ENCODE measurements around the gene ROPN1B. TPM values are rescaled to one million over a fixed set of nuclear protein-coding genes. Genes with fewer than 3 reads are reported as not detected.

Gene ROPN1B
- total and polyA plus RNA-seq, 5 donors = 2.0 to 4.8 (median 3.7) TPM

DNA sequence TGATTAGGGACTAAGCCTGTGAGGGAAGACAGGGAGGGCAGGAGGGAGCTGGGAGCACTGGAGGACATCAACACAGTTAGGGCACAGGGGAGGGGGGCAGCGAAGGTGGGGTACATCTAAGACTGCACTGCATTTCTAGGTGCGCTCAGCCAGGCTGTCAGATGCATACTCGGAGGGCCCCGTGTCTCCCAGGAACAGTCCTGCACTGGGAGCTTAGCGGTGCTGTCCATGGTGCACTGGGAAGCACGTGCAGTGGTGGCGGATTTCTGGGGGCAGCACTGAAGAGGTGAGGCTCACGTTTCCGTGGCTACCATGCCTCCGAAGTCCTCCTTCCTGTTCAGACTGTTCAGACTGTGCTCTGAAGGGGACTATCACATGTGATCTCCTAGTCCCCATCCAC is 54.4 kb downstream of the ROPN1B start:
- H3K4me1 ChIP-seq (ENCODE audit: control insufficient read depth, insufficient read depth, low read length) = no peaks in the 10 kb centered on the region
- no peaks in the 10 kb centered on the region for H3K9me3 ChIP-seq (ENCODE audit: control insufficient read depth, low read length)
- no peak for DNase-seq
- 67% methylated on average over 10 of the region's 10 CpGs for WGBS
- no peak for ATAC-seq
- intact Hi-C loops (cut with DNase I) = no loop called here
- H3K27me3 ChIP-seq (ENCODE audit: control insufficient read depth, insufficient read depth) = no peaks in the 10 kb centered on the region
- no peak overlapping the region for H3K27ac ChIP-seq (ENCODE audit: low read length)
- H3K4me3 ChIP-seq (ENCODE audit: low read length) = no peak overlapping the region

DNA sequence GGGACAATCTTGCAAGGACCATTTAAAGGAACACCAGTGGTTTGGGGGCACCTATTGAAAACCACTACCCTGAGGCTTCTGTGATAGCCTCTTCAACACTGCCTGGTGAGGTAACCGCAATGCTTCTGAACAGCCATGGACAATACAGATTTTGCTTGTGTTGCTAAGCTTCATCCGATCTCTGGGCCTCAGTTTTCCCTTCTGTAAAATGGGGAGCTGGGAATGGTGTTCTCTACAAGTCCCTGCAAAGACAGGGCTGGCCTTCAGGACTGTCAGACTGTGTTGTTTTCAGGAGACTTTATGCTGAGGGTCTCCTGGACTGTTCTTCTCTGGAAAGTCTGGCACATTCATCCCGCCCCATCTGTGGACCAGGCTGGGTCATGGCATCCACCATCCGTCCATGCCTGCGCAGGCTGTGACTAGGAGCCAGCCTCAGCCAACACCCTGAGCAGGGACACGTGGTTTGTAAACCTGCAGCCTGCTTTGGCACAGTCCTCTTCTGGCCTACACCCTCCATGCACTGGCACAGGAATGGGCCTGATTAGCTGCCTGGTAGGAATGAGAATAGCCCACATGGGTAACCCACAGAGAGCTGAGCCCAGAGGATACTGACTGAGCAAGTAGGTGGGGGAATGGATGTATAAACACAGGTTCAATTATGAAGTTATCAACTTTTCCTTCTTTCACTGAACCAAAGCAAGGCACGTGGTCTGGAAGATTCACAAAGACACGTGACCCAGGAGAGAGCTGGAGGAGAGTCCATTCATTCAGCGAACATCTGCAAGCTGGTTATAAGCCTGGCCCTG is 55.3 kb downstream of the ROPN1B start:
- intact Hi-C loops (cut with DNase I) = no loop called here
- no peak overlapping the region for H3K27ac ChIP-seq (ENCODE audit: low read length)
- no peaks in the 10 kb centered on the region for H3K9me3 ChIP-seq (ENCODE audit: control insufficient read depth, low read length)
- no peaks in the 10 kb centered on the region for H3K4me1 ChIP-seq (ENCODE audit: control insufficient read depth, insufficient read depth, low read length)
- ATAC-seq (no peak), DNase-seq (no peak)
- H3K27me3 ChIP-seq (ENCODE audit: control insufficient read depth, insufficient read depth) = no peaks in the 10 kb centered on the region
- 95% methylated on average over 9 of the region's 9 CpGs for WGBS
- H3K4me3 ChIP-seq (ENCODE audit: low read length) = no peak overlapping the region

DNA sequence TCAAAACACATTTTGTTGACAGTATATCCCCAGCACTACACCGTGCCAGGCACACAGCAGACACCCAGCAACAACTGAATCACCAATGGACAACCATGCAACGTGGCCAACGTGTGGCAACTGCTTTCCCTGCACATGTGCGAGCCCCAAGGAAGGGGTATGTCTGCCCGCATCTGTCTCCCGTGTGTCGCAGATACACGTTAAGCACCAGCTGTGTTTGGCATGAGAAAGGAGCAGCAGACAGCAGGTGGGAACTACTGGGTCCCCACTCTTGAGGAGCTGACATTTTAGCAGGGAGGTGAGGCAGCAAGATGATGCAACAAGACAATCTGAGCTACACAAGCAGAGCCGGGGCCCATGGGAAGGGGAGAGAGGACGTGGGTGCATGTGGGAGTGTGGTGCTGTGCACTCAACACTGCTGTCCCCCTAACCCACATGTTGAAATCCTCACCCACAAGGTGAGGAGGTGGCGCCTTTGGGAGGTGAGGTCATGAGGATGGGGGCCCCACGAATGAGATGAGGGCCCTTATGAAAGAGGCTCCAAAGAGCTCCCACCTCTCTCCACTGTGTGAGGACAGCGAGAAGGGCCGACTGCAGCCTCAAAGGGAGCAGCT is 56.2 kb downstream of the ROPN1B start:
- H3K4me1 ChIP-seq (ENCODE audit: control insufficient read depth, insufficient read depth, low read length) = no peaks in the 10 kb centered on the region
- H3K27me3 ChIP-seq (ENCODE audit: control insufficient read depth, insufficient read depth) = no peaks in the 10 kb centered on the region
- no peak overlapping the region for H3K27ac ChIP-seq (ENCODE audit: low read length)
- WGBS = 92% methylated on average over 14 of the region's 14 CpGs
- H3K4me3 ChIP-seq (ENCODE audit: low read length) = no peak overlapping the region
- no peak for ATAC-seq
- no peak for DNase-seq
- H3K9me3 ChIP-seq (ENCODE audit: control insufficient read depth, low read length) = no peaks in the 10 kb centered on the region
- intact Hi-C loops (cut with DNase I) = no loop called here

DNA sequence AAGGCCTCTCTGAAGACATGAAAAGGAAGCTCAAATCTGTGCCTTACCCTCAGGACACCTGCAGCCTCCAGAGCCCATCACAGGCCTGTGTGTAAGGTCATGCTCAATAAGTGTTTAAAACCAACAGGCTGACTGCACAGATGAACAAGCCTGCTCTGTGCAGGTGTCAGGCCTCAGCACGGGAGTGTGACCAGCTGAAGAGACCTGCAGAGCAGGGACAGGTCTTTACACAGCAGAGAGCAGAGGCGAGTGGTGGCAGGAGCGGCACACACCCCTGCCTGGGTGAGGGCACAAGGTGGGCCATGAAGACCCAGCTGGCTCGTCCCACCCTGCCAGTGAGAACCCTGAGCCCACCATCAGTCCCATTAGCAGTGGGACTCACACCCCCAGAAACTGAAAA is 56.9 kb downstream of the ROPN1B start:
- Histone ChIP-seq H3K27ac (ENCODE audit: low read length) (no peak overlapping the region), H3K27me3 (ENCODE audit: control insufficient read depth, insufficient read depth) (no peaks in the 10 kb centered on the region), H3K4me1 (ENCODE audit: control insufficient read depth, insufficient read depth, low read length) (no peaks in the 10 kb centered on the region), H3K9me3 (ENCODE audit: control insufficient read depth, low read length) (no peaks in the 10 kb centered on the region), H3K4me3 (ENCODE audit: low read length) (no peak overlapping the region)
- intact Hi-C loops (cut with DNase I) = no loop called here
- no peak for ATAC-seq
- DNase-seq = no peak
- 96% methylated on average over 4 of the region's 4 CpGs for WGBS

- WGBS = 91% methylated on average over 11 of the region's 11 CpGs
- DNase-seq (no peak), ATAC-seq (no peak)
- no peaks in the 10 kb centered on the region for H3K4me1 ChIP-seq (ENCODE audit: control insufficient read depth, insufficient read depth, low read length)
- H3K4me3 ChIP-seq (ENCODE audit: low read length) = no peak overlapping the region
- intact Hi-C loops (cut with DNase I) = no loop called here
- no peaks in the 10 kb centered on the region for H3K27me3 ChIP-seq (ENCODE audit: control insufficient read depth, insufficient read depth)
- no peaks in the 10 kb centered on the region for H3K9me3 ChIP-seq (ENCODE audit: control insufficient read depth, low read length)
- H3K27ac ChIP-seq (ENCODE audit: low read length) = no peak overlapping the region
These were observed 57.3 kb downstream of the ROPN1B start for GRCh38 chr3:126026277-126026751.

DNA sequence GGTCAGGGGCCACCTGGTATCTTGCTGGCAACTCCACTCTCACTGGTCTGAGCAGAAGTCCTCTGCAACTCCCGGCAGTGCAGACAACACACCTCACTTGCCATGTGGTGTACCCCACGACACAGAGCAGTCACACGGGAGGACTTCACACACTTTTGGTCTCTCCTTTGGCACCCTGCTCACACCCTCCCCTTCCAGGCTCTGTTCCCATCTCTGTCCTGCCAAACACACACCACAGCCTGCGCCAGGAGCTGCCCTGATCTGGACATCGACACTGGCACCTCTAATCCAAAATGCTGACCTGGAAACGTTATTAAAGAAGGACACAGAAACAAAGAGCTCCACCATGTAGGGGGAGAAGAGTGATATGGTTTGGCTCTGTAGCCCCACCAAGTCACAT is 57.8 kb downstream of the ROPN1B start:
- Histone ChIP-seq H3K27ac (ENCODE audit: low read length) (no peak overlapping the region), H3K4me3 (ENCODE audit: low read length) (no peak overlapping the region), H3K27me3 (ENCODE audit: control insufficient read depth, insufficient read depth) (no peaks in the 10 kb centered on the region), H3K9me3 (ENCODE audit: control insufficient read depth, low read length) (no peaks in the 10 kb centered on the region), H3K4me1 (ENCODE audit: control insufficient read depth, insufficient read depth, low read length) (no peaks in the 10 kb centered on the region)
- WGBS = 74% methylated on average over 6 of the region's 6 CpGs
- DNase-seq (peak in 1 of 3 donors; percentile 37), ATAC-seq (no peak)
- intact Hi-C loops (cut with DNase I) = no loop called here

DNA sequence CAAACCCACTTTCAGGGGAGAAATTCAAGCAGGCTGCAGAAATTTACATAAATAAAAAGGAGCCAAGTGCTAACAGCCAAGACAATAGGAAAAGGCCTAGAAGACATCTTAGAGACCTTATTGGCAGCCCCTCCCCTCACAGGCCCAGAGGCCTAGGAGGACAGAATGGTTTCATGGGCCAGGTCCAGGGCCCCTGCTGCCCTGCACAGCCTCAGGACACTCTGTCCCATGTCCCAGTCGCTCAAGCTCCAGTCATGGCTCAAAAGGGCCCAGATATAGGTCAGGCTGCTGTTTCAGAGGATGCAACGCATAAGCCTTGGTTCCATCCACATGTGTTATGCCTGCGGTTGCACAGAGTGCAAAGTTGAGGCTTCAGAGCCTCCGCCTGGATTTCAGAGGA is 59.1 kb downstream of the ROPN1B start:
- Histone ChIP-seq H3K27ac (ENCODE audit: low read length) (no peak overlapping the region), H3K4me1 (ENCODE audit: control insufficient read depth, insufficient read depth, low read length) (no peaks in the 10 kb centered on the region), H3K27me3 (ENCODE audit: control insufficient read depth, insufficient read depth) (no peaks in the 10 kb centered on the region), H3K4me3 (ENCODE audit: low read length) (no peak overlapping the region), H3K9me3 (ENCODE audit: control insufficient read depth, low read length) (no peaks in the 10 kb centered on the region)
- ATAC-seq (no peak), DNase-seq (no peak)
- intact Hi-C loops (cut with DNase I) = no loop called here
- WGBS = 98% methylated on average over 4 of the region's 4 CpGs

DNA sequence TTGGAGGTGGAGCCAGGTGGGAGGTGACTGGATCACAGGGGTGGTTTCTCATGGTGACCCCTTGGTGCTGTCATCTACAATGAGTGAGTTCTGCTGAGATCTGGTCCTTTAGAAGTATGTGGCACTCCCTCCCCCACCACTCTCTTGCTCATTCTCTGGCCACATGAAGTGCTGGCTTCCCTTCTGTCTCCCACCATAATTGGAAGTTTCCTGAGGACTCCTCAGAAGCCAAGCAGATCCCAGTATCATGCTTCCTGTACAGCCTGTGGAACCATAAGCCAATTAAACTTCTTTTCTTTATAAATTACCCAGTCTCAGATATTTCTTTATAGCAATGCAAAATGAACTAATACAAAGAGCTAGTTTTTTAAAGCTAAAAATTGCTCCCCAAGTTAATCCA is 60.3 kb downstream of the ROPN1B start:
- H3K4me3 ChIP-seq (ENCODE audit: low read length) = no peak overlapping the region
- intact Hi-C loops (cut with DNase I) = no loop called here
- no peak for DNase-seq
- no peaks in the 10 kb centered on the region for H3K27me3 ChIP-seq (ENCODE audit: control insufficient read depth, insufficient read depth)
- no peaks in the 10 kb centered on the region for H3K4me1 ChIP-seq (ENCODE audit: control insufficient read depth, insufficient read depth, low read length)
- ATAC-seq = no peak
- H3K27ac ChIP-seq (ENCODE audit: low read length) = no peak overlapping the region
- H3K9me3 ChIP-seq (ENCODE audit: control insufficient read depth, low read length) = no peaks in the 10 kb centered on the region

GRCh38 chr3:126030455-126030854 is 61.5 kb downstream of the ROPN1B start:
- no peaks in the 10 kb centered on the region for H3K4me1 ChIP-seq (ENCODE audit: control insufficient read depth, insufficient read depth, low read length)
- no peak for DNase-seq
- no peaks in the 10 kb centered on the region for H3K9me3 ChIP-seq (ENCODE audit: control insufficient read depth, low read length)
- no peak for ATAC-seq
- H3K27ac ChIP-seq (ENCODE audit: low read length) = no peak overlapping the region
- WGBS = 82% methylated on average over 1 of the region's 1 CpG
- H3K27me3 ChIP-seq (ENCODE audit: control insufficient read depth, insufficient read depth) = no peaks in the 10 kb centered on the region
- no peak overlapping the region for H3K4me3 ChIP-seq (ENCODE audit: low read length)
- intact Hi-C loops (cut with DNase I) = no loop called here

DNA sequence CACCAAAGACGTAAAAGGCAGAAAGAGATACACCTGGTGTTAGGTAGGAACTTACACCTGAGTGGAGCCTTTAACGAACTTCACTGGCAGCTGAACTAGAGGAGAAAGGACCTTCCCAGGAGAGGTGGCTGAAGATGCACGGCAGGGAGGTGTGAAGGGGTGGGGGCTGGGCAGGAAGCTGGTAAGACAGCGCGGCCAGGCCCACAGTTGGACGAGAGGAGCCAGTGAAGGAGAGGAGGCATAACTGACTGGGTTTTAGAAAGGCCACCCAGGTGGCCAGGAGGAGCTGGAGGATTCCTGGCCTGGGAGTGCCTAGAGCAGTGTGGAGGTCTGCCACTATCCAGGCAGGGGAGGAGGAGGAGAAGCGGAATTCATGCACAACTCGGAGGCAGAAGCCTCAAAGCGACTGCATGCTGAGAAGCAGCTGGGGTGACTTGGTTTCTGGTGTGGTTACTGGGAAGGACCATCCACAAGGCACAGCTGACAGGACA is 63.0 kb downstream of the ROPN1B start:
- 79% methylated on average over 9 of the region's 9 CpGs for WGBS
- intact Hi-C loops (cut with DNase I) = no loop called here

More for the DNA sequence above, 63.0 kb downstream of the ROPN1B start:
- Histone ChIP-seq H3K9me3 (ENCODE audit: control insufficient read depth, low read length) (no peaks in the 10 kb centered on the region), H3K4me1 (ENCODE audit: control insufficient read depth, insufficient read depth, low read length) (no peaks in the 10 kb centered on the region), H3K27me3 (ENCODE audit: control insufficient read depth, insufficient read depth) (no peaks in the 10 kb centered on the region), H3K4me3 (ENCODE audit: low read length) (no peak overlapping the region), H3K27ac (ENCODE audit: low read length) (no peak overlapping the region)
- DNase-seq (no peak), ATAC-seq (no peak)
